NCI-H2227 (cell line): Measurements from ENCODE around the gene ZNF385B.
A peak's percentile ranks its signal among the peaks of the same experiment; 100 is the strongest.
"Not testable (repeated sequence)": the region's sequence is repeated elsewhere in the genome, so short reads cannot be mapped to it uniquely, and the experiment has no call there.

Experiments
- DNase-seq: peaks from one replicate; lab custom pipeline; 2025; ENCODE audit not compliant: unreplicated experiment; lab: John Stamatoyannopoulos, UW

The ZNF385B gene

GRCh38 chr2:179513181-179513580, 348.2 kb downstream of the ZNF385B start:
- DNase-seq, result no peak

- DNase-seq, result no peak
These were observed 349.0 kb downstream of the ZNF385B start for GRCh38 chr2:179512281-179513035.

DNA sequence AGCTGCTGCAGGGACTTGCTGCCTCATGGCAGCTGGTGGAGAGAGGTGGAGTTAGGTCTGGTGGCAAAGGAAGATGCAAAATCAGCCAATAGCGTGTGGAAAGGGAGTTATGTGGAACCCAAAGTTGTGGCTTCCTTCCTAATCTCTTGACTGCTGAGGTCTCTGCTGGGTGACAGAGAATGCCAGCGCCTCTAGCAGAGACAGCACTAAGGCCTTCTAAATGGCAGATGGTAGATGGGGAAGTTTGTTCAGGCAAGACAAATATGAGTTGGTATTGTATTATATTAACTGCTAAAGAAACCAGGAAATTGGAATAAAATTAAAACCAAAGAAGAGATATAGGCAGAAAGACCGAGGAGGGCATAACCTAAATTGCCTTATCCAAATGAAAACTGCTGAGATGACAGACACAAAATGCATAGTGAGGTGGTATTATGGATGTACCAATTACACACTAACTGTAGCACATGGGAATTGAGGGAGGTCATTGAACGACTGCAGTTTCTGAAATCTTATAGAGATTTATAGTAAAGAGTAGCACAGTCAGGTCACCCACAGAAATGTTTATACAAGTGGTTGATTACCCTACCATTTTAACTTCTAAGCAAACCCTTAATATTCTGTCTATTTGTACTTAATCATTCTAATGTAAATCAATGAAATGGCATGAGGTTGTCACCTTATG, 350.2 kb downstream of the ZNF385B start:
- no peak for DNase-seq

- DNase-seq, result no peak
These were observed 366.1 kb downstream of the ZNF385B start for GRCh38 chr2:179495315-179495714.

GRCh38 chr2:179488563-179488962, 372.8 kb downstream of the ZNF385B start:
- DNase-seq, result no peak

GRCh38 chr2:179487010-179487731, 374.2 kb downstream of the ZNF385B start:
- peak; percentile 34 for DNase-seq

- DNase-seq, result no peak
These were observed 378.3 kb downstream of the ZNF385B start for GRCh38 chr2:179483131-179483530.

GRCh38 chr2:179479947-179480346, 381.5 kb downstream of the ZNF385B start:
- no peak for DNase-seq

DNA sequence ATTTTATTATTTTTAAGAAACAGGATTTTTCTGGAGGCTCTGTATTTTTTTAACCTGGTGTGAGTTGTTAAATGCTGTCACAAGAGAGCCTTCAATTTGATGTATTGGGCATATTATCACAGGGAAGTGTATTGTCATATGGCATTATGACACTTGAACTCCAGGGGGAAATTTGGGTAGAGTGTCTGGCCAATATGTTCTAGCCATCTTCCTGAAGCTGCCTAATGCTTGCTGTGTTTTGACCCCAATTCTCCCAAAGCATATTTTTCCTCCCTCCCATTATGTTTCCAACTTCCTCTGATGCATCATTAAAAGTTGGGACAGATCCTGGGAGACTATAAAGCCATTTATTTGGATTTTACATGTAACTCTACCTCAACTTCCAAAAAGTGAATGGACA, 382.6 kb downstream of the ZNF385B start:
- no peak for DNase-seq

- DNase-seq, result no peak
These were observed 390.4 kb downstream of the ZNF385B start for GRCh38 chr2:179470992-179471391.

GRCh38 chr2:179470089-179470488, 391.3 kb downstream of the ZNF385B start:
- DNase-seq, result no peak

GRCh38 chr2:179467960-179468359, 393.5 kb downstream of the ZNF385B start:
- DNase-seq, result no peak

DNA sequence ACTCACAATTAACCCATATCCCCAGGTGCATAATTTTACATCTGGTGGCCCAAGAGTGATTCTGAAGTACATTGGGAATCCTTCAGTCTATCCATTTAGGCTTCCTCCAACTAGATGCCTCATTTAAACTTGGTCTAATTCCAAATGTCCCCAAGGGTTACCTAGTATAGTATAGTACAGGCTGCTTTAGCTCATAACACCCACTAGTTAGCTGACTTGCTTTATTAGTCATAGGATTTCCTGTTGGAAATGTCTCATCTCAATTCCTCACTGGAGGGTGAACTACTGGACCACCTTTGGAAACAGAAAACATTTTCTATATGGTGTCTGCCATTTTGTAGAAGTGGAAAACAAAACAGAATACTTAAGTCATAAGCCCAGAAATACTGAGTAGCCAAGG, 394.3 kb downstream of the ZNF385B start:
- DNase-seq, result no peak

- DNase-seq, result no peak
These were observed 400.0 kb downstream of the ZNF385B start for GRCh38 chr2:179461420-179461819.

GRCh38 chr2:179460181-179460929, 401.1 kb downstream of the ZNF385B start:
- no peak for DNase-seq

GRCh38 chr2:179458113-179458512, 403.3 kb downstream of the ZNF385B start:
- DNase-seq, result not testable (repeated sequence)

- no peak for DNase-seq
These were observed 405.6 kb downstream of the ZNF385B start for GRCh38 chr2:179455824-179456223.

DNA sequence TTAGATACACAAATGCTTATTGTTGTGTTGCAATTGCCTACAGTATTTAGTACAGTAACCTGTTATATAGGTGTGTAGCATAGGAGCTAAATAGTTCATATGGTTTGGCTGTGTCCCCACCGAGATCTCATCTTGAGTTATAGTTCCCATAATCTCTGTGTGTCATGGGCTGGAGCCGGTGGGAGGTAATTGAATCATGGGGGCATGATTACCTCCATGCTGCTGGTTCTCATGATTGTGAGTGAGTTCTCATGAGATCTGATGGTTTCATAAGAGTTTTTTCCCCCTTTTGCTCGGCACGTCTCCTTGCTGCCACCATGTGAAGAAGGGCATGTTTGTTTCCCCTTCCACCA, 406.3 kb downstream of the ZNF385B start:
- no peak for DNase-seq

DNA sequence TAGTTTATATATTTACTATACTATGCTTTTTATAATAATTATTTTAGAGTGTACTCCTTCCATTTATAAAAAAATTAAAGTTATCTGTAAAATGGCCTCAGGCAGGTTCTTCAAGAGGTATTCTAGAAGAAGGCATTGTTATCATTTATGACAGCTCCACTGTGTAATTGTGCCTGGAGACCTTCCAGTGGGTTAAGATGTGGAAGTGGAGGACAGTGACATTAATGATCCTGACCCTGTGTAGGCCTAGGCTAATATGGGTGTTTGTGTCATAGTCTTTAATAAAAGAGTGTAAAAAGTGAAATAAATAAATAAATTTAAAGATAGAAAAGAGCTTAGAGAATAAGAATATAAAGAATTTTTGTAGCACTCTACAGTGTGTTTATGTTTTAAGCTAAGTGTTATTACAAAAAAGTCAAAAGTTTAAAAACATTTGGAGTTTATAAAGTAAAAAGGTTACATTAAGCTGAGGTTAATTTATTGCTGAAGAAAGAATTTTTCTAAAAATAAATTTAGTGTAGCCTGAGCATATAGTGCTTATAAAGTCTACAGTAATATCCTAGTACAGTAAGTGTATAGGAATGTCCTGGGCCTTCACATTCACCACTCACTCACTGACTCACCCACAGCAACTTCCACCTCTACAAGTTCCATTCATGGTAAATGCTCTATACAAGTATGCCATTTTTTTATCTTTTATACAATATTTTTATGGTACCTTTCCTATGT, 406.8 kb downstream of the ZNF385B start:
- DNase-seq, result no peak

- DNase-seq, result no peak
These were observed 412.4 kb downstream of the ZNF385B start for GRCh38 chr2:179449010-179449409.
